ENCODE data around the gene CLCN6.

GRCh38 chr1:11862890-11863289 is 56.9 kb downstream of the CLCN6 start:
- TF ChIP-seq FOXK2 (IDR thresholded peaks at IDR 0.05), result no peak
- TF ChIP-seq HDGF (IDR thresholded peaks at IDR 0.05; ENCODE audit: borderline replicate concordance), result no peak
- TF ChIP-seq FOXA1 (IDR thresholded peaks at IDR 0.05), result no peak
- TF ChIP-seq SP1 (IDR thresholded peaks at IDR 0.05), result no peak
- no peak for TF ChIP-seq ARNT (IDR thresholded peaks at IDR 0.05)
- TF ChIP-seq ELF4 (IDR thresholded peaks at IDR 0.05), result no peak
- TF ChIP-seq NFRKB (IDR thresholded peaks at IDR 0.05), result no peak
- no peak for TF ChIP-seq BHLHE40 (IDR thresholded peaks at IDR 0.05; ENCODE audit: borderline replicate concordance)
- no peak for TF ChIP-seq LEF1 (IDR thresholded peaks at IDR 0.05; ENCODE audit: borderline replicate concordance)
- no peak for TF ChIP-seq FOXM1 (IDR thresholded peaks at IDR 0.05; ENCODE audit: borderline replicate concordance)
- TF ChIP-seq SUZ12 (IDR thresholded peaks at IDR 0.05), result no peak
- no peak for TF ChIP-seq ZNF384 (IDR thresholded peaks at IDR 0.05)
- no peak for TF ChIP-seq CTBP1 (IDR thresholded peaks at IDR 0.05; ENCODE audit: borderline replicate concordance)
- TF ChIP-seq PKNOX1 (IDR thresholded peaks at IDR 0.05), result no peak

Measured in HEK293T (cell line).